Cardiac muscle cell (in vitro differentiated cells and primary cell): ENCODE measurements around the gene PLXDC1. TPM values are rescaled to one million over a fixed set of nuclear protein-coding genes. Genes with fewer than 3 reads are reported as not detected.
A peak's percentile ranks its signal among the peaks of the same experiment; 100 is the strongest.

Source experiments
- DNase-seq, 2 donors: peaks; one replicate each; pipeline versions ENCODE4 v3.0.0 to v3.0.0-alpha.2; 2010 to 2017; ENCODE audit warnings: low read depth in 1 of 2, low spot score in 1 of 2
- H3K27ac ChIP-seq: fragments of 200-600 bp; sonication (generic); 2 replicates; pipeline ENCODE4 v1.5.1; 2016
- H3K27me3 ChIP-seq: fragments of 200-600 bp; sonication (generic); 2 replicates; pipeline ENCODE4 v1.6.0; 2016; ENCODE audit warnings: control low read depth
- H3K36me3 ChIP-seq: fragments of 200-600 bp; sonication (generic); 2 replicates; pipeline ENCODE4 v1.5.1; 2016; ENCODE audit warnings: control low read depth
- H3K4me1 ChIP-seq: fragments of 200-600 bp; sonication (generic); 2 replicates; pipeline ENCODE4 v1.8.1; 2017; ENCODE audit warnings: low read depth, mild to moderate bottlenecking, mixed run types
- H3K4me3 ChIP-seq: fragments of 200-600 bp; sonication (generic); 2 replicates; pipeline ENCODE4 v1.5.1; 2016; ENCODE audit warnings: mild to moderate bottlenecking
- H3K9me3 ChIP-seq: fragments of 200-600 bp; sonication (generic); 2 replicates; pipeline ENCODE4 v1.5.1; 2017; ENCODE audit warnings: low read depth, mild to moderate bottlenecking, control low read depth
- polyA plus RNA-seq: library from polyadenylated mRNA; unstranded; fragments of >200 nt; fragmentation: Nextera tagmentation; extraction: Ambion mirVana; gene quantifications from 2 replicates; pipeline ENCODE4 v1.2.1, GENCODE V29; 2016
- total RNA-seq: library from RNA; depleted of rRNA; stranded (reverse); fragments of >200 nt; gene quantifications from 2 replicates; pipeline ENCODE4 v1.2.3, GENCODE V29; 2016
- TF ChIP-seq, protein P1 (sequence below): IDR thresholded peaks from 2 replicates; pipeline ENCODE4 v1.5.1; 2012; ENCODE audit warnings: low read depth, mild to moderate bottlenecking, low read length

PLXDC1 gene
- total and polyA plus RNA-seq, 2 experiments from 2014 or later = 6.3 to 25.0 TPM

DNA sequence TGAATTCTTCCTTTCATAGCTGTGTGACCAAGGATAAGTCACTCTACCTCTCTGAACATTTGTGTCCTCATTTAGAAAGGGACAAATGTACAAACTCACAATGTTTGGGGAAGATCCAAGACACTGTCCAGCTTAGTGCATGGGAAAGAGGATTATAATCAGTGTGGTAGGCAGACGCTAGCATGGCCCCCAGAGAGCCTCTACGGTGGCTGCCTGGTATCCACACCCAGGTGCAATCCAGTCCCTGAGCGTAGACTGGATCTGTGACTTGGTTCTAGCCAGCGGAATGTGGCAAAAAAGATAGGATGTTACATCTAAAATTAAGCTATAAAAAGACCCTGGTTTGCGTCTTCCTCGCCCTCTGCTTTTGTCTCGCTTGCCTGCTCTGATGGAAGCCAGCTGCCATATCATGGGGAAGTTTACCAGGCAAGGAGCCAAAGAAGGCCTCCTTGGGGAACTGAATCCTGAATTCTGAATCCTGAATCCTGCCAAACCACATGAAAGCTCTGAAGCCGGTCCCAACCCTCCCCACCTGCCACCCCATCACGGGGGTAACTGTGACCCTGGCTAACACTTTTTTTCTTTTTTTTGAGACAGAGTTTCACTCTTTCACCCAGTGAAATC is 51.7 kb downstream of the PLXDC1 start:
- Histone ChIP-seq H3K9me3 (no peaks in the 10 kb centered on the region), H3K27me3 (no peaks in the 10 kb centered on the region), H3K4me3 (no peak overlapping the region), H3K27ac (no peak overlapping the region), H3K4me1 (no peaks in the 10 kb centered on the region), H3K36me3 (no peaks in the 10 kb centered on the region)
- peak; percentile 39 to 93 for DNase-seq
- TF ChIP-seq, protein P1, sequence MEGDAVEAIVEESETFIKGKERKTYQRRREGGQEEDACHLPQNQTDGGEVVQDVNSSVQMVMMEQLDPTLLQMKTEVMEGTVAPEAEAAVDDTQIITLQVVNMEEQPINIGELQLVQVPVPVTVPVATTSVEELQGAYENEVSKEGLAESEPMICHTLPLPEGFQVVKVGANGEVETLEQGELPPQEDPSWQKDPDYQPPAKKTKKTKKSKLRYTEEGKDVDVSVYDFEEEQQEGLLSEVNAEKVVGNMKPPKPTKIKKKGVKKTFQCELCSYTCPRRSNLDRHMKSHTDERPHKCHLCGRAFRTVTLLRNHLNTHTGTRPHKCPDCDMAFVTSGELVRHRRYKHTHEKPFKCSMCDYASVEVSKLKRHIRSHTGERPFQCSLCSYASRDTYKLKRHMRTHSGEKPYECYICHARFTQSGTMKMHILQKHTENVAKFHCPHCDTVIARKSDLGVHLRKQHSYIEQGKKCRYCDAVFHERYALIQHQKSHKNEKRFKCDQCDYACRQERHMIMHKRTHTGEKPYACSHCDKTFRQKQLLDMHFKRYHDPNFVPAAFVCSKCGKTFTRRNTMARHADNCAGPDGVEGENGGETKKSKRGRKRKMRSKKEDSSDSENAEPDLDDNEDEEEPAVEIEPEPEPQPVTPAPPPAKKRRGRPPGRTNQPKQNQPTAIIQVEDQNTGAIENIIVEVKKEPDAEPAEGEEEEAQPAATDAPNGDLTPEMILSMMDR = no peak

DNA sequence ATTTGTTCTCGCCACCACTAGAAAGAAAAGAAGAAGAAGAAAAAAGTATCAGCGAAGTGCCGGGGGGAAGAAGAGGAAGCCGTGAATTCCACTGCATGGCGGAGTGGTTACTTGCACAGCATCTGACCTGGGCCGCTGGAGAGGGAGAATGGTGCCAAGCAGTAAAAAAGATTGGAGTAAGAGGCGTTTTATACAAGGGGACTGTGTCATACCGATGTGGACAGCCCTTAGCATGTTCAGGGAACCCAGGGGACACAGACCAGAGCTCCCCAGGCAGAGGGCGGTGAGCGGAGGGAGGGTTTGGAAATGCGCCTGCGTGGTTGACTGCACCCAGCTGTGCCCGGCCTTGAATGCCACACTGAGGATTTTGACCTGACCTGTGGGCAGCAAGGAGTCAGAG is 52.8 kb downstream of the PLXDC1 start:
- Histone ChIP-seq H3K27ac (no peak overlapping the region), H3K4me3 (no peak overlapping the region), H3K9me3 (no peaks in the 10 kb centered on the region), H3K27me3 (no peaks in the 10 kb centered on the region), H3K4me1 (no peaks in the 10 kb centered on the region), H3K36me3 (no peaks in the 10 kb centered on the region)
- TF ChIP-seq, protein P1 = no peak
- no peak for DNase-seq

DNA sequence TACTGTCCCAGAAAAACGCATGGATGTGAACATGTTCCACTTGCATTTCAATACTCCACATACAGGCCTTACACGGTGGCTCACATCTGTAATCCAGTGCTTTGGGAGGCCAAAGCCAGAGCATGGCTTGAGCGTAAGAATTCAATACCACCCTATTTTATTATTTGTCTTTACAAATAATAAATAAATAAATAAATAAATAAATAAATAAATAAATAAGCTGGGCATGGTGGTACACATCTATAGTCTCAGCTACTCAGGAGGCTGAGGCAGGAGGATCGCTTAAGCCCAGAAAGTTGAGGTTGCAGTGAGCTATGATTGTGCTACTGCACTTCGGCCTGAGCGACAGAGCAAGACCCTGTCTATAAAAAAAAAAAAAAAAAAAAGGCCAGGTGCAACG is 53.9 kb downstream of the PLXDC1 start:
- DNase-seq = no peak
- no peaks in the 10 kb centered on the region for H3K27me3 ChIP-seq
- no peak overlapping the region for H3K27ac ChIP-seq
- TF ChIP-seq, protein P1 = no peak
- no peak overlapping the region for H3K4me3 ChIP-seq
- no peaks in the 10 kb centered on the region for H3K36me3 ChIP-seq
- no peaks in the 10 kb centered on the region for H3K9me3 ChIP-seq
- H3K4me1 ChIP-seq = no peaks in the 10 kb centered on the region

DNA sequence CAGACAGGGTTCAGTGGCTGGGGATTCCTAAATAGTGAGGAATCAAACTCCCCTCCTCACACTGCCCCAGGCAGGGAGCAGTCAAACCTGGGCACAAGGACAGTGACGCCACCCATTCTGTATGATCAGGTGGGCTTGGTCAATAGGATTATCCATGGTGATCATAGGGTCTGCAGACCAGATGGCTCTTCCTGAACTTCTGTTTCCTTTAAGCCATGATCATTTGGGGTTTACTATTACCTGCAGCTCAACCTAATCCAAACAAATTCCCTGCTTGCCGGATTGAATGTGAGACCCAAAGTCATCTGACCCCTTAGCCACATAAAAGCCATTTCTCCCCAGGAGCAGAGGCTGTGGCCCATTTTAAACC is 54.3 kb downstream of the PLXDC1 start:
- H3K4me3 ChIP-seq = no peak overlapping the region
- TF ChIP-seq, protein P1 = no peak

DNA sequence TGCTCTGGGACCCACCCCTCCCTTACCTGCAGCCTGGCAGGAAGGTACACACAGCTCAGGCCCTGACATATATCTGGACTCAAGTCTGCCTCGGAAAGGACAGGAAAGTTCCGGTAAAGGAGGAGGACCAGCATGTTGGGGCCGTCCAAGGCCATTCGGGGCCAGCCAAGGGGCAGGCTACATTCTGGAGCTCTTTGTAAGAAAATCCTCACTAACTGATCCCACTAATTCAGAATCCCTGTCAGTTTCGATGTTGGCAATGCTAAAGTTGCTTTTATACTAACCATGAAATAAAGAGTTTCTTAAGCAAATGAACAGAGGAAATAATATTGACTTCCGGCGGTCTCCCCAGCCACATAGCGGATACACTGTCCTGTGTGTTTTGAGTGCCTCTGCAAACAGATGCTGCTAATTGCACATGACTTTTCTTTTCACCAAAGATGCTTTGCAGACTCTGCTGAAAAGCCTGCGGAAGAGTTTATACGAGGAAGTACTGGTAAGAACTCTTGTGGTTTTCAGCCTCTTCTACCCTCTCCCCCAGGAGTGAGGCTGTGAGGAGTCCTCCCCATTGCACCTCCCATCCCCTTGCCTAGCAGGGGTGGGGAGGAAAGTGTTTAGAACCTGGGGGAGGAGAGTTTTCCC is 54.8 kb downstream of the PLXDC1 start:
- no peak for DNase-seq
- H3K4me3 ChIP-seq = no peak overlapping the region
- H3K27me3 ChIP-seq = no peaks in the 10 kb centered on the region
- H3K27ac ChIP-seq = no peak overlapping the region
- TF ChIP-seq, protein P1 = no peak
- no peaks in the 10 kb centered on the region for H3K4me1 ChIP-seq
- H3K36me3 ChIP-seq = no peaks in the 10 kb centered on the region
- no peaks in the 10 kb centered on the region for H3K9me3 ChIP-seq

More for the DNA sequence above, 54.3 kb downstream of the PLXDC1 start:
- no peaks in the 10 kb centered on the region for H3K36me3 ChIP-seq
- no peak for DNase-seq
- H3K4me1 ChIP-seq = no peaks in the 10 kb centered on the region
- no peak overlapping the region for H3K27ac ChIP-seq
- no peaks in the 10 kb centered on the region for H3K9me3 ChIP-seq
- no peaks in the 10 kb centered on the region for H3K27me3 ChIP-seq
